ENCODE measurements around the gene NDRG4. TPM values are rescaled to one million over a fixed set of nuclear protein-coding genes. Genes with fewer than 3 reads are reported as not detected.

The NDRG4 gene
- polyA plus RNA-seq, 1 donor from 2014 or later = 507 TPM

- Histone ChIP-seq H3K36me3 (ENCODE audit: insufficient read depth, low read length) (no peaks in the 10 kb centered on the region), H3F3A (ENCODE audit: insufficient read depth, low read length, poor library complexity, severe bottlenecking) (no peaks in the 10 kb centered on the region), H3K4me2 (ENCODE audit: low read length) (peak overlapping the region; percentile 8), H3K4me3 (ENCODE audit: low read length) (peak overlapping the region; percentile 91), H3K9me2 (ENCODE audit: insufficient read depth, low read length) (no peaks in the 10 kb centered on the region), H3K9ac (ENCODE audit: low read length) (peak overlapping the region; percentile 91), H2AFZ (ENCODE audit: low read depth, low read length) (peak overlapping the region; percentile 40), H4K20me1 (ENCODE audit: insufficient read depth) (no peaks in the 10 kb centered on the region), H3K9me3 (ENCODE audit: low read length) (no peaks in the 10 kb centered on the region), H3K79me2 (replicated peaks; ENCODE audit: insufficient read depth, low read length) (no peaks in the 10 kb centered on the region), H3K27me3 (ENCODE audit: insufficient read depth, low read depth, low read length) (peaks cover 15% of the 10 kb centered on the region), H3K27ac (ENCODE audit: low read length) (peak overlapping the region; percentile 76)
- TF ChIP-seq EZH2 (IDR thresholded peaks at IDR 0.05; ENCODE audit: borderline replicate concordance, insufficient read depth, low read length, poor library complexity, severe bottlenecking) (no peak), EP300 (conservative IDR thresholded peaks at IDR 0.05; ENCODE audit: poor library complexity, severe bottlenecking) (peak; percentile 21), POLR2AphosphoS5 (IDR thresholded peaks at IDR 0.05) (peak; percentile 79), SMC3 (conservative IDR thresholded peaks at IDR 0.05; ENCODE audit: poor library complexity) (no peak)
Observed at GRCh38 chr16:58462997-58463941, 36.7 kb upstream of the NDRG4 start.

GRCh38 chr16:58464047-58464915 is 35.7 kb upstream of the NDRG4 start:
- Histone ChIP-seq H2AFZ (ENCODE audit: low read depth, low read length) (peak overlapping the region; percentile 40), H3K27me3 (ENCODE audit: insufficient read depth, low read depth, low read length) (peaks cover 15% of the 10 kb centered on the region), H3K4me3 (ENCODE audit: low read length) (peak overlapping the region; percentile 91), H3K9me3 (ENCODE audit: low read length) (no peaks in the 10 kb centered on the region), H3K79me2 (replicated peaks; ENCODE audit: insufficient read depth, low read length) (no peaks in the 10 kb centered on the region), H4K20me1 (ENCODE audit: insufficient read depth) (no peaks in the 10 kb centered on the region), H3K9me2 (ENCODE audit: insufficient read depth, low read length) (no peaks in the 10 kb centered on the region), H3K9ac (ENCODE audit: low read length) (peak overlapping the region; percentile 91), H3K4me2 (ENCODE audit: low read length) (peak overlapping the region; percentile 76), H3K27ac (ENCODE audit: low read length) (peak overlapping the region; percentile 76), H3F3A (ENCODE audit: insufficient read depth, low read length, poor library complexity, severe bottlenecking) (no peaks in the 10 kb centered on the region), H3K36me3 (ENCODE audit: insufficient read depth, low read length) (no peaks in the 10 kb centered on the region)
- TF ChIP-seq, protein P1, sequence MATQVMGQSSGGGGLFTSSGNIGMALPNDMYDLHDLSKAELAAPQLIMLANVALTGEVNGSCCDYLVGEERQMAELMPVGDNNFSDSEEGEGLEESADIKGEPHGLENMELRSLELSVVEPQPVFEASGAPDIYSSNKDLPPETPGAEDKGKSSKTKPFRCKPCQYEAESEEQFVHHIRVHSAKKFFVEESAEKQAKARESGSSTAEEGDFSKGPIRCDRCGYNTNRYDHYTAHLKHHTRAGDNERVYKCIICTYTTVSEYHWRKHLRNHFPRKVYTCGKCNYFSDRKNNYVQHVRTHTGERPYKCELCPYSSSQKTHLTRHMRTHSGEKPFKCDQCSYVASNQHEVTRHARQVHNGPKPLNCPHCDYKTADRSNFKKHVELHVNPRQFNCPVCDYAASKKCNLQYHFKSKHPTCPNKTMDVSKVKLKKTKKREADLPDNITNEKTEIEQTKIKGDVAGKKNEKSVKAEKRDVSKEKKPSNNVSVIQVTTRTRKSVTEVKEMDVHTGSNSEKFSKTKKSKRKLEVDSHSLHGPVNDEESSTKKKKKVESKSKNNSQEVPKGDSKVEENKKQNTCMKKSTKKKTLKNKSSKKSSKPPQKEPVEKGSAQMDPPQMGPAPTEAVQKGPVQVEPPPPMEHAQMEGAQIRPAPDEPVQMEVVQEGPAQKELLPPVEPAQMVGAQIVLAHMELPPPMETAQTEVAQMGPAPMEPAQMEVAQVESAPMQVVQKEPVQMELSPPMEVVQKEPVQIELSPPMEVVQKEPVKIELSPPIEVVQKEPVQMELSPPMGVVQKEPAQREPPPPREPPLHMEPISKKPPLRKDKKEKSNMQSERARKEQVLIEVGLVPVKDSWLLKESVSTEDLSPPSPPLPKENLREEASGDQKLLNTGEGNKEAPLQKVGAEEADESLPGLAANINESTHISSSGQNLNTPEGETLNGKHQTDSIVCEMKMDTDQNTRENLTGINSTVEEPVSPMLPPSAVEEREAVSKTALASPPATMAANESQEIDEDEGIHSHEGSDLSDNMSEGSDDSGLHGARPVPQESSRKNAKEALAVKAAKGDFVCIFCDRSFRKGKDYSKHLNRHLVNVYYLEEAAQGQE (IDR thresholded peaks at IDR 0.05; ENCODE audit: borderline replicate concordance) = no peak
- no peak for TF ChIP-seq EP300 (conservative IDR thresholded peaks at IDR 0.05; ENCODE audit: poor library complexity, severe bottlenecking)
- TF ChIP-seq POLR2AphosphoS5 (IDR thresholded peaks at IDR 0.05) = no peak
- TF ChIP-seq, protein P2, sequence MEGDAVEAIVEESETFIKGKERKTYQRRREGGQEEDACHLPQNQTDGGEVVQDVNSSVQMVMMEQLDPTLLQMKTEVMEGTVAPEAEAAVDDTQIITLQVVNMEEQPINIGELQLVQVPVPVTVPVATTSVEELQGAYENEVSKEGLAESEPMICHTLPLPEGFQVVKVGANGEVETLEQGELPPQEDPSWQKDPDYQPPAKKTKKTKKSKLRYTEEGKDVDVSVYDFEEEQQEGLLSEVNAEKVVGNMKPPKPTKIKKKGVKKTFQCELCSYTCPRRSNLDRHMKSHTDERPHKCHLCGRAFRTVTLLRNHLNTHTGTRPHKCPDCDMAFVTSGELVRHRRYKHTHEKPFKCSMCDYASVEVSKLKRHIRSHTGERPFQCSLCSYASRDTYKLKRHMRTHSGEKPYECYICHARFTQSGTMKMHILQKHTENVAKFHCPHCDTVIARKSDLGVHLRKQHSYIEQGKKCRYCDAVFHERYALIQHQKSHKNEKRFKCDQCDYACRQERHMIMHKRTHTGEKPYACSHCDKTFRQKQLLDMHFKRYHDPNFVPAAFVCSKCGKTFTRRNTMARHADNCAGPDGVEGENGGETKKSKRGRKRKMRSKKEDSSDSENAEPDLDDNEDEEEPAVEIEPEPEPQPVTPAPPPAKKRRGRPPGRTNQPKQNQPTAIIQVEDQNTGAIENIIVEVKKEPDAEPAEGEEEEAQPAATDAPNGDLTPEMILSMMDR (IDR thresholded peaks at IDR 0.05; ENCODE audit: poor library complexity, severe bottlenecking) = no peak
- no peak for TF ChIP-seq EZH2 (IDR thresholded peaks at IDR 0.05; ENCODE audit: borderline replicate concordance, insufficient read depth, low read length, poor library complexity, severe bottlenecking)
- TF ChIP-seq MXI1 (conservative IDR thresholded peaks at IDR 0.05; ENCODE audit: poor library complexity, severe bottlenecking) = peak; percentile 36
- no peak for TF ChIP-seq RAD21 (conservative IDR thresholded peaks at IDR 0.05)
- no peak for TF ChIP-seq SMC3 (conservative IDR thresholded peaks at IDR 0.05; ENCODE audit: poor library complexity)
- peak; percentile 62 for TF ChIP-seq TAF1 (IDR thresholded peaks at IDR 0.05; ENCODE audit: low read depth)

Measured in neural cell (in vitro differentiated cells).